Activated gamma-delta T cell (primary cell): ENCODE data around the gene ZAR1L.

Source experiments
- DNase-seq: peaks from one replicate; lab custom pipeline; 2025; lab: John Stamatoyannopoulos, UW

Gene ZAR1L

DNA sequence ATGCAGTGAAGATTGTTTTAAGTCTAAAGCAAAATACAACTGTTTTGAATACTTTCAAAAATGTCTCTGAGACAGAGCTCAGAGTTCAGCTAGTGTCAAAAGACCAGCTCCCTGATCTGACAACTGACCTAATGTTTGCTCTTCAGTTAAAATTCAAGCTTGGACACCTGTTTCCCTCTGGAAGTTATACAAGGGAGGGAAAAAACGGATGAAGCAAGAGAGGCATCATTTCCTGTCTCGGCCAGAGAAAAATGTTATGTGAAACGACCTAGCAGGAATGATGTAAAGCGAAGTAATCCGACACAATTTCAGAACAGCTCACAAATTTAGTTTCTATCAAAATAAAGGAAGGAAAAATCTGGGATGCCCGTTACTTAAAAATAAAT, 59.4 kb downstream of the ZAR1L start:
- DNase-seq: no peak

DNA sequence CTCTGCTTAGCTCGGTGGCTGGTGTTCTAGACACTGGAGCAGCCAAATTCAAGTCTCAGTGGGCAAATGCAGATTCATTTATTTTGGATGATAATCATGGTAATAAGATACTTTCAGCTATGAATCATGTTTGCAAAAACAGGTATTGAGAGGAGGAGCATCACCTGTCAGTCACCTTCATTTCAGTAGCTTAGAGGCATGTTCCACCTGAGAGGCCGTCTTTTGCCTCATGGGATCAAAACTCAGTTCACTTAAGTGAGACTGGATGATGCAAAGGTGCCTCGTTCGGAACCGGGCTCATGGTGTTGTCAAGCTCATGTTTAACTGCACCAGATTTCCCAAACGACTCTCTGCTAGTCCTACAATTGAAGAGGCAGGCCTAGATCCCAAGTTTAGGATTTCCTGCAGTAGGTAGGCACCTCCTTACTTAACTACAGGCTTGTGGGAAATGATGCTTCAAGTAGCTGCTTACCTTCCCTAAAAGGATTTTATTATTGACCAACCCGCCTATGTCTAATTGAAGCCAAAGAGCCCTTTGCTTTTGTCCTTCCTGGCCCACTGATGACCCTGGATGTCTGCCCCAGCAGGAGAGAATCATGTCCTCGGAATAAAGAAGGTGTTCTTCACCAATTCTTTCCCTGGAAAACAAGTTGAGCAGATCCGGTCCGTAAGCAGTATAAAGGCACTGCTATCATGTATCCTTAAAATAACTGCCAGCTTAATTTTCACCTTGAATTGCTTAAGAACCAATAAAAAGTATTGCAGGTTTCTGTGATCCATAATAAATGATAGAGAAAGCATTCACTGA, 60.0 kb downstream of the ZAR1L start:
- DNase-seq: no peak

GRCh38 chr13:32254416-32254815, 60.7 kb downstream of the ZAR1L start:
- no peak for DNase-seq

DNA sequence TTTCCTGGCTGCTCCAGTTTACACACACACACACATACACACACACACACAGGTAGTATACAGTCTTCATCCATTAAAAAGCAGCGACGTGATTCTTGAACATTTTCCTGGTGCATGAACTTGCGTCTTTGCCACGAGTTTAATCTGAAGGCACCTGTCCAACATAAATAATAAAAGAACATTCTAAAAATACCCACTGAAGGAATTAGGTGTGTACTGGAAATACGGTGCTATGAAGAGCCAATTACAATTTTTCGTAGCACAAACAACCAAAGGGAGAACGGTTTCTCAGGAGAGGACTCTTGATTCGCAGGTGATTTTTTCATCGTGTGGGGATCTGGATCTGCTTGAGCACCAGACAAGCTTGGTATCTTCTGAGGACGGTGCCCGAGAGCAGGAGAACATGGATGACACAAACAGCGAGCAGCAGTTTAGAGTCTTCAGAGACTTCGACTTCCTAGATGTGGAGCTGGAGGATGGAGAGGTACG, 61.2 kb downstream of the ZAR1L start:
- DNase-seq: no peak
